LNCaP clone FGC (cell line): ENCODE results near the gene PARVB.

ENCODE experiments used
- DNase-seq: peaks from one replicate; pipeline ENCODE4 v3.0.0-alpha.2; 2011; ENCODE audit warnings: low read depth
- H3K4me3 ChIP-seq: 2 replicates; pipeline ENCODE4 v1.5.1; 2011; ENCODE audit warnings: mild to moderate bottlenecking, low read depth, low read length, control low read depth
- CTCF ChIP-seq: IDR thresholded peaks from 2 replicates; pipeline ENCODE4 v1.5.1; 2012; ENCODE audit warnings: mild to moderate bottlenecking; ENCODE audit not compliant: control insufficient read depth, insufficient read depth; ENCODE audit errors: extremely low read depth

PARVB gene

GRCh38 chr22:44154436-44154942 is 130.4 kb downstream of the PARVB start:
- no peak for TF ChIP-seq CTCF
- no peak for DNase-seq
- H3K4me3 ChIP-seq: no peak overlapping the region

DNA sequence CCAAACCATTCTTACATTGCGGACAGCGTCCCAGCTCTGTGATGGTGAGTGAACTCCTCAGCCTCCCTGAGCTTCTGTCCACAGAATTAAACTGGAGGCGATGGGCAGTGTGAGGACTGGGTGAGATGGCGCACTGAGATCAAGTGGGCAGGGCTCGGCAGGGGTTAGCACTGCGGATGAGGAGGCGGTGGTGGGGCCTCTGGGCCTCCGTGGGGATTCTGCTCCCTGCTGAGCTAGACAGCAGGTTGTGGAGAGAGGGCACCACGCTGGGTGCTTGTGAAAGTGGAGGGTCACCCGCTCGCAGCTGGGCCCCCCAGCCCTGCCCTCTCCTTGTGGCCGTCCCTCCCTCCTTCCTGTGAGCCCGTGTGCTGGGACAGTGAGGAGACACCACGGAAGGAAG is 131.0 kb downstream of the PARVB start:
- DNase-seq: no peak
- H3K4me3 ChIP-seq: no peak overlapping the region
- no peak for TF ChIP-seq CTCF

GRCh38 chr22:44157916-44158618 is 134.0 kb downstream of the PARVB start:
- no peak for TF ChIP-seq CTCF
- H3K4me3 ChIP-seq: no peak overlapping the region
- no peak for DNase-seq

DNA sequence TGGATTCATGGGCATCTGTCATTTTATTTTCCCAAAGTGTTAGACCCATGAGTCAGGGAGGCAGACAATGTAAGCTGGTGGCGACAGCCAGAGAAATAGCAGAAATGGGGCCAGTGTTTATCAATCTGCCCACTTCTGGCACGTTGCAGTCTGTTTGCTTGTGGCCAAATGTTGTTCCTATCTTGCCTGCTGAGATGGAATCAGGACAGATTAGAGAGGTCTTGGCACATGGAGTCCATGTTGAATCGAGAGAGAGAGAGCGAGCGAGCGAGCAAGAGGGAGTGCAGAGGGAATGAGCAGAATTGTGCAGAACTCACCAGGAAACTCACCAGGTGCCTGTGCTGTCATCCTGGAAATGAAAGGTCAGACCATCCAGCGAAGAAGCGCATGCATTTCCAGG is 134.7 kb downstream of the PARVB start:
- no peak overlapping the region for H3K4me3 ChIP-seq
- no peak for DNase-seq
- no peak for TF ChIP-seq CTCF

GRCh38 chr22:44159221-44159620 is 135.1 kb downstream of the PARVB start:
- no peak for DNase-seq
- H3K4me3 ChIP-seq: no peak overlapping the region
- no peak for TF ChIP-seq CTCF

DNA sequence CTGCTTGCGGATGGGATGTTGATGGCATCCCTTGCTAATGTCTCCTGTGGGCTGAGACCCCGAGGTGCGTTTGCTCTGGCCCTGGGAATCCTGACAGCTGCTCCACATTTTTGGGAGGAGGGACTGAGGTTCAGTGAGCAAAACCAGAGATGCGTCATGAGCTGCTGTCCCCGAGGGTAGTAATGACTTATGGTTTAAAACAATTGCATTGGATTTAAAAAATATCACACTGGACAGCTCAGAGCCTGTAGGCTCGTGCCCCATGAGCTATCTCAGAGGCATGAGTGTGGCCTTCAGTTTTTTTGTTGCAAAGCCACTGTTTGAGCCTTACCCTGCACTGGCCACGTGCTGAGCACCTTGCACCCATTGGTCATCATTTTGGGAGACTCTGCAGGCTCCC is 135.7 kb downstream of the PARVB start:
- no peak overlapping the region for H3K4me3 ChIP-seq
- no peak for TF ChIP-seq CTCF
- DNase-seq: no peak

DNA sequence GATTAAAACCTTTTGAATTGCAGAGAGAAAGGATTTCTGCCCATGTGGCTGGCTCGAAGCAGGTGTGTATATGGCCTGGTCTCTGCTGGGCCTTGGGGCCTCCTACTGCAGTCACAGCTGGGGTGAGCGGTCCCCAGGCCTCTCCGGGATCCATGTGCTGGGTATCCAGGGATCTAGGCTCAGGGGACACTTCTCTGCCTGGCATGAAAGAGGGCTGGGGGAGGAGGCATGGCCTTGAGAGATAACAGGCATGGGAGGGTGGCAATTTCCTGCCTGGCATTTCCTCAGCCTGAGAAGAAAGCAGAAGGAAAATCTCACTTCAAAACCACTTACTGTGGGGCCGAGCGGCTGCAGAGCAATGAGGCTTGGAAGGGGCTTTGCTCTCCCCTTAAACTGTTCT is 136.3 kb downstream of the PARVB start:
- no peak overlapping the region for H3K4me3 ChIP-seq
- DNase-seq: no peak
- TF ChIP-seq CTCF: no peak
